Smooth muscle cell (in vitro differentiated cells): ENCODE results near the gene TBC1D14. TPM values are rescaled to one million over a fixed set of nuclear protein-coding genes. Genes with fewer than 3 reads are reported as not detected.
A peak's percentile ranks its signal among the peaks of the same experiment; 100 is the strongest.

ENCODE experiments used
- DNase-seq: peaks from one replicate; lab custom pipeline; 2025; ENCODE audit not compliant: unreplicated experiment; lab: John Stamatoyannopoulos, UW
- H2AFZ ChIP-seq: fragments of 200-600 bp; sonication (generic); 2 replicates; pipeline ENCODE4 v1.6.0; 2016; ENCODE audit warnings: antibody characterized with exemption, low read depth, mild to moderate bottlenecking
- H3F3A ChIP-seq: fragments of 200-600 bp; sonication (generic); 2 replicates; pipeline ENCODE4 v1.6.0; 2017; ENCODE audit warnings: antibody characterized with exemption, low read depth
- H3K27ac ChIP-seq: fragments of 200-600 bp; sonication (generic); 2 replicates; pipeline ENCODE4 v1.5.1; 2016; ENCODE audit warnings: low read depth, mild to moderate bottlenecking
- H3K27me3 ChIP-seq: fragments of 200-600 bp; sonication (generic); 2 replicates; pipeline ENCODE4 v1.6.1; 2016; ENCODE audit warnings: low read depth, mild to moderate bottlenecking
- H3K36me3 ChIP-seq: fragments of 200-600 bp; sonication (generic); 2 replicates; pipeline ENCODE4 v1.5.1; 2016; ENCODE audit warnings: low read depth
- H3K4me1 ChIP-seq: fragments of 200-600 bp; sonication (generic); 2 replicates; pipeline ENCODE4 v1.5.1; 2016; ENCODE audit warnings: low read depth
- H3K4me2 ChIP-seq: fragments of 200-600 bp; sonication (generic); 2 replicates; pipeline ENCODE4 v1.6.0; 2016; ENCODE audit warnings: mild to moderate bottlenecking
- H3K4me3 ChIP-seq: fragments of 200-600 bp; sonication (generic); 2 replicates; pipeline ENCODE4 v1.5.1; 2016; ENCODE audit warnings: mild to moderate bottlenecking
- H3K79me2 ChIP-seq: fragments of 200-600 bp; sonication (generic); 2 replicates; pipeline ENCODE4 v1.6.0; 2016; ENCODE audit warnings: low read depth, mild to moderate bottlenecking
- H3K9ac ChIP-seq: fragments of 200-600 bp; sonication (generic); 2 replicates; pipeline ENCODE4 v1.6.0; 2016; ENCODE audit warnings: low read depth
- H3K9me3 ChIP-seq: fragments of 200-600 bp; sonication (generic); replicated peaks from 2 replicates; pipeline ENCODE4 v1.5.1; 2016; ENCODE audit warnings: low read depth
- H4K20me1 ChIP-seq: fragments of 200-600 bp; sonication (generic); 2 replicates; pipeline ENCODE4 v1.6.0; 2016; ENCODE audit warnings: low read depth
- CTCF ChIP-seq: fragments of 200-600 bp; sonication (generic); IDR thresholded peaks from 2 replicates; pipeline ENCODE4 v1.5.1; 2017; ENCODE audit warnings: borderline replicate concordance, mild to moderate bottlenecking, antibody characterized with exemption; ENCODE audit not compliant: insufficient read depth, poor library complexity, severe bottlenecking
- WGBS: methylation state at CpG from one replicate; pipeline ENCODE4 v1.1.7; 2016; ENCODE audit warnings: low lambda C conversion rate; 5-methylcytosine and 5-hydroxymethylcytosine counted together
- polyA plus RNA-seq: library from polyadenylated mRNA; unstranded; fragments of >200 nt; fragmentation: Nextera tagmentation; extraction: Ambion mirVana; gene quantifications from 2 replicates; pipeline ENCODE4 v1.2.1, GENCODE V29; 2016
- total RNA-seq: library from RNA; depleted of rRNA; stranded (reverse); fragments of >200 nt; gene quantifications from 2 replicates; pipeline ENCODE4 v1.2.3, GENCODE V29; 2014

Gene TBC1D14
- total and polyA plus RNA-seq, 2 experiments from 2014 or later = 13.0 to 24.4 TPM

- Histone ChIP-seq H3K9ac (peak overlapping the region; percentile 84), H3K36me3 (no peaks in the 10 kb centered on the region), H3K27me3 (no peaks in the 10 kb centered on the region), H3K79me2 (peaks cover 42% of the 10 kb centered on the region), H3K4me3 (peak overlapping the region; percentile 66), H4K20me1 (peaks cover 39% of the 10 kb centered on the region), H3K4me2 (peak overlapping the region; percentile 90), H3K27ac (peak overlapping the region; percentile 85), H3F3A (peaks cover 5% of the 10 kb centered on the region), H2AFZ (peak overlapping the region; percentile 41), H3K9me3 (no peaks in the 10 kb centered on the region), H3K4me1 (peaks cover 17% of the 10 kb centered on the region)
- 1% methylated on average over 74 of the region's 90 CpGs for WGBS
- DNase-seq = peak; percentile 90
- TF ChIP-seq CTCF = peak; percentile 17
These were observed 133.1 kb downstream of the TBC1D14 start for GRCh38 chr4:7042503-7043283.

DNA sequence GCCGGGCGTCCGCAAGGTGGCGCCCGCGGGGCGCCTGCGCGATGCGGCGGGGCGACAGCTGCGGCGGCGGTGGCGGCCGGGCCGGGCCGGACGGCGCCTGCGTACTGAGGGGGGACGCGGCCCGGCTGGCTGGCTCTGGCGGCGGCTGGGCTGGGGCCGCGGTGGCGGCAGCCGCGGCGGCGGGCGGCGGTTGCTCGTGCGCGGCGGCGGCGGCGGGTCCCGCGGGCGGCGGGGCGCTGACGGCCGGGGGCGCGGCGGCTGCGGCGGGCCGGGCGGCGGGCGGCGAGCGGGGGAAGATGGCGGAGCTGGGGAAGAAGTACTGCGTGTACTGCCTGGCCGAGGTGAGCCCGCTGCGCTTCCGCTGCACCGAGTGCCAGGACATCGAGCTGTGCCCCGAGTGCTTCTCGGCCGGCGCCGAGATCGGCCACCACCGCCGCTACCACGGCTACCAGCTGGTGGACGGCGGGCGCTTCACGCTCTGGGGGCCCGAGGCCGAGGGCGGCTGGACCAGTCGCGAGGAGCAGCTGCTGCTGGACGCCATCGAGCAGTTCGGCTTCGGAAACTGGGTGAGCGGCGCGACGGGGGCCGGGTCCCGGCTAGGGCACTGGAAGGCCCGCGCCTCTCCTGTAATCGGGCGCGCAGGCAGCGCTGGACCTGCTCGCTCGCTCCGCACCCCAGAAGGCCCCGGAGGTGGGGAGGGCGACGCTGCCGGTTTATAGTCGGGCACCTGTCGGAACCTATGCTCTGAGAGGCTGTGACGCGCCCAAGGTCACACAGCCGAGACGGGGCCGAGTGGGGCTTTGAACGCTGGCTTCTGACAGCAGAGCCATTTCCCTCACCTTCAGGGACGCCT, 133.9 kb downstream of the TBC1D14 start, which contains the start of gene TADA2B:
TADA2B (plus strand) TSS at position 89 of the 853 bp plus-strand sequence; CDS start at position 297, 208 bp downstream.
- Histone ChIP-seq H3K4me2 (peak within 1 kb of the TSS; percentile 97), H2AFZ (peak within 1 kb of the TSS; percentile 91), H3K4me1 (peaks cover 17% of the 10 kb centered on the region), H3K9me3 (no peaks in the 10 kb centered on the region), H3F3A (peaks cover 5% of the 10 kb centered on the region), H3K79me2 (peaks cover 50% of the 10 kb centered on the region), H3K27me3 (no peaks in the 10 kb centered on the region), H4K20me1 (peaks cover 47% of the 10 kb centered on the region), H3K4me3 (peak within 1 kb of the TSS; percentile 97), H3K27ac (peak within 1 kb of the TSS; percentile 85), H3K9ac (peak within 1 kb of the TSS; percentile 84), H3K36me3 (no peaks in the 10 kb centered on the region)
- DNase-seq = peak; percentile 33
- no peak for TF ChIP-seq CTCF
- WGBS = under 1% methylated on average over 68 of the region's 119 CpGs

GRCh38 chr4:7044137-7044930, 134.7 kb downstream of the TBC1D14 start:
- Histone ChIP-seq H3K79me2 (peaks cover 58% of the 10 kb centered on the region), H3K27ac (peak overlapping the region; percentile 60), H4K20me1 (peaks cover 56% of the 10 kb centered on the region), H3K4me1 (peaks cover 17% of the 10 kb centered on the region), H3K9me3 (no peaks in the 10 kb centered on the region), H2AFZ (peak overlapping the region; percentile 91), H3K9ac (peak overlapping the region; percentile 83), H3K4me3 (peak overlapping the region; percentile 97), H3F3A (peaks cover 5% of the 10 kb centered on the region), H3K36me3 (no peaks in the 10 kb centered on the region), H3K4me2 (peak overlapping the region; percentile 97), H3K27me3 (no peaks in the 10 kb centered on the region)
- TF ChIP-seq CTCF = no peak
- 37% methylated on average over 28 of the region's 29 CpGs for WGBS
- no peak for DNase-seq
